ENCODE data around the gene DPP10. TPM values are rescaled to one million over a fixed set of nuclear protein-coding genes. Genes with fewer than 3 reads are reported as not detected.

Gene DPP10
- total and polyA plus RNA-seq, 7 donors, result 0.60 to 4.4 (median 3.5) TPM

DNA sequence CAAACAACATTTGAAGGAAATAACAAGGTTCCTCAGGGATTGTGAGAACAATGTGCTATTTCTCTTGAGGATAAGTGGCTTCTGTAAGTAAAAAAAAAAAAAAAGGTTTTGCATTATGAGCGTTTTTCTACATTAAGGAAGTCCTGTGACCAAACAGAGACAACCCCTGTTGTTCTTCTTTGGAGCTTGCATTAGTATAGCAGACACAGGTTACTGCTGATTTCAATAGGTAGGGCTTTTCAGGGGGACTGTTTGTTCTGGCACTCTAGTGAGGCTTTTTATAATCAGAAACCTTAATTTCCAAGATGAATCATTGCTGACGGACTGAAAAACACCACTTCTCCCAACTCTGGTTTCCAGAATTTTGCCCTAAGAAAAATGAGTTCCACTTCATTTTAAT lies 8.2 kb downstream of the DPP10 start:
- TF ChIP-seq, protein P1, sequence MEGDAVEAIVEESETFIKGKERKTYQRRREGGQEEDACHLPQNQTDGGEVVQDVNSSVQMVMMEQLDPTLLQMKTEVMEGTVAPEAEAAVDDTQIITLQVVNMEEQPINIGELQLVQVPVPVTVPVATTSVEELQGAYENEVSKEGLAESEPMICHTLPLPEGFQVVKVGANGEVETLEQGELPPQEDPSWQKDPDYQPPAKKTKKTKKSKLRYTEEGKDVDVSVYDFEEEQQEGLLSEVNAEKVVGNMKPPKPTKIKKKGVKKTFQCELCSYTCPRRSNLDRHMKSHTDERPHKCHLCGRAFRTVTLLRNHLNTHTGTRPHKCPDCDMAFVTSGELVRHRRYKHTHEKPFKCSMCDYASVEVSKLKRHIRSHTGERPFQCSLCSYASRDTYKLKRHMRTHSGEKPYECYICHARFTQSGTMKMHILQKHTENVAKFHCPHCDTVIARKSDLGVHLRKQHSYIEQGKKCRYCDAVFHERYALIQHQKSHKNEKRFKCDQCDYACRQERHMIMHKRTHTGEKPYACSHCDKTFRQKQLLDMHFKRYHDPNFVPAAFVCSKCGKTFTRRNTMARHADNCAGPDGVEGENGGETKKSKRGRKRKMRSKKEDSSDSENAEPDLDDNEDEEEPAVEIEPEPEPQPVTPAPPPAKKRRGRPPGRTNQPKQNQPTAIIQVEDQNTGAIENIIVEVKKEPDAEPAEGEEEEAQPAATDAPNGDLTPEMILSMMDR (IDR thresholded peaks at IDR 0.05), result no peak
- TF ChIP-seq EP300 (IDR thresholded peaks at IDR 0.05) (no peak), POLR2AphosphoS5 (IDR thresholded peaks at IDR 0.05) (no peak), POLR2A (IDR thresholded peaks at IDR 0.05) (no peak)
- intact Hi-C loops (cut with DNase I), result no loop called here
- Histone ChIP-seq H3K27ac (no peak overlapping the region), H3K27me3 (no peaks in the 10 kb centered on the region), H3K36me3 (no peaks in the 10 kb centered on the region), H3K9me3 (no peaks in the 10 kb centered on the region), H3K4me1 (no peaks in the 10 kb centered on the region), H3K4me3 (no peak overlapping the region)
- DNase-seq, result no peak
- WGBS, 2 donors, result 55 to 60% methylated on average over 2 of the region's 2 CpGs

DNA sequence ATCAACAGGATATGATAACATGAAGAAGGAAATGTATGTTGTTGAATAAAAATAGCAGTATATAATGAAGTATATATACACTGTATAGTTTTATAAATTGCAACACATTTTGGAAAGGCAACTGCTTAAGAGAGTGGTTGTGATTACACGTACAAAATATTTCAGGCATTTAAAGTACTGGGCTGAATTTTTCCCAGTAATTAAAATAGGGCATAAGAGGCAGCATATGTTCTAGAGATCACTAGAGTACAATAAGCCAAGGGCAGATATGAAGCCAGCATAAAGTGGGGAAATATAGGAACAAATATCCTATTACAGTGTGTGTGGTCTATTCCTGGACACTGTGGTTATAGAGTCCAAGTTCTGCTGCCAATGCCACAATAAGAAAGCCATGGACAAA lies 14.1 kb downstream of the DPP10 start:
- DNase-seq, result no peak
- Histone ChIP-seq H3K36me3 (no peaks in the 10 kb centered on the region), H3K4me3 (no peak overlapping the region), H3K9me3 (no peaks in the 10 kb centered on the region), H3K27ac (no peak overlapping the region), H3K27me3 (no peaks in the 10 kb centered on the region), H3K4me1 (no peaks in the 10 kb centered on the region)
- 85 to 87% methylated on average over 1 of the region's 1 CpG for WGBS, 2 donors
- TF ChIP-seq EP300 (IDR thresholded peaks at IDR 0.05) (no peak), POLR2AphosphoS5 (IDR thresholded peaks at IDR 0.05) (no peak), POLR2A (IDR thresholded peaks at IDR 0.05) (no peak)
- TF ChIP-seq, protein P1 (IDR thresholded peaks at IDR 0.05), result no peak
- intact Hi-C loops (cut with DNase I), result no loop called here

DNA sequence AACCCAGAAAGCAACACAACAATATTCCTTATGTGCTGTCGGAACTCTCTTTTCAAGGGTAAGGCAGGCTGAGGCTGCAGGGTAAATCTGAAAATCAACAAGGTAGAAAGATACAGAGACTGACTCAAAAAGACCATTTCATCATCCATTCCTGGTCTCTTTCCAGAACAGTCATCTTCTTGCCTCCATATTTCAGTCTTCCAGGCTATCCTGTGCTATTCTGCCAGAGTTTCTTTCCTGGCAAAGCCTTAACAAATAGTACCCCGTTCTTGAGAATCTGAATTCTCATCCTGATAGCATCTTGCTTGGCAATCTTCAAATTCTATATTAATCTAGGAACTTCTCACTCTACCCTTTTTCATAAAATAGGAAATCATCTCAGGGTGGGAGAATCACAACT lies 15.5 kb downstream of the DPP10 start:
- 90 to 91% methylated on average over 2 of the region's 2 CpGs for WGBS, 2 donors
- no peaks in the 10 kb centered on the region for H3K4me1 ChIP-seq

DNA sequence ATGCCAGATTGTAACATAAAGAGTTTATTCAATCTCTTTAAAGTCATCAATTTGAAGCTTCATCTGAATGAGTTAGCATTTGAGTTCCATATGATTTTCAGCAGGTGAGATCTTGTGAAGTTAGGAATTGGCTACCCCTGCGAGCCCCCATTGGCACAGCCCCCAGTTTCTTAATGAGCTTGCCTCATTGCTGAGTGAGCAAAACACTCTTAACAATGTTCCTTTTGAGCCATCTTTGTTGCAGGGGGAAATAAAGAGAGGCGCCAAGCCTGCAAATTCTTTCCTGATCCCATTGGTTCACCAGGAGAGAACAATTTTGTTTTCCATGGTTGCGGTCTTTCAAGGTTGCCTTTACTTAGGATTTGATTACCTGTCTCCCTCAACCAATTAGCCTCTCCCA lies 18.7 kb downstream of the DPP10 start:
- intact Hi-C loops (cut with DNase I), result no loop called here
- Histone ChIP-seq H3K4me3 (no peak overlapping the region), H3K27me3 (no peaks in the 10 kb centered on the region), H3K36me3 (no peaks in the 10 kb centered on the region), H3K4me1 (no peaks in the 10 kb centered on the region), H3K27ac (no peak overlapping the region), H3K9me3 (no peaks in the 10 kb centered on the region)
- TF ChIP-seq POLR2A (IDR thresholded peaks at IDR 0.05) (no peak), POLR2AphosphoS5 (IDR thresholded peaks at IDR 0.05) (no peak), EP300 (IDR thresholded peaks at IDR 0.05) (no peak)
- TF ChIP-seq, protein P1 (IDR thresholded peaks at IDR 0.05), result no peak
- no peak for DNase-seq
- 92 to 96% methylated on average over 3 of the region's 3 CpGs for WGBS, 2 donors

More for the DNA sequence above, 15.5 kb downstream of the DPP10 start:
- no peak for DNase-seq
- no peak overlapping the region for H3K4me3 ChIP-seq
- intact Hi-C loops (cut with DNase I), result no loop called here
- H3K9me3 ChIP-seq, result no peaks in the 10 kb centered on the region
- no peaks in the 10 kb centered on the region for H3K36me3 ChIP-seq
- H3K27ac ChIP-seq, result no peak overlapping the region
- H3K27me3 ChIP-seq, result no peaks in the 10 kb centered on the region
- TF ChIP-seq POLR2A (IDR thresholded peaks at IDR 0.05), result no peak
- TF ChIP-seq, protein P1 (IDR thresholded peaks at IDR 0.05), result no peak
- no peak for TF ChIP-seq EP300 (IDR thresholded peaks at IDR 0.05)
- no peak for TF ChIP-seq POLR2AphosphoS5 (IDR thresholded peaks at IDR 0.05)

DNA sequence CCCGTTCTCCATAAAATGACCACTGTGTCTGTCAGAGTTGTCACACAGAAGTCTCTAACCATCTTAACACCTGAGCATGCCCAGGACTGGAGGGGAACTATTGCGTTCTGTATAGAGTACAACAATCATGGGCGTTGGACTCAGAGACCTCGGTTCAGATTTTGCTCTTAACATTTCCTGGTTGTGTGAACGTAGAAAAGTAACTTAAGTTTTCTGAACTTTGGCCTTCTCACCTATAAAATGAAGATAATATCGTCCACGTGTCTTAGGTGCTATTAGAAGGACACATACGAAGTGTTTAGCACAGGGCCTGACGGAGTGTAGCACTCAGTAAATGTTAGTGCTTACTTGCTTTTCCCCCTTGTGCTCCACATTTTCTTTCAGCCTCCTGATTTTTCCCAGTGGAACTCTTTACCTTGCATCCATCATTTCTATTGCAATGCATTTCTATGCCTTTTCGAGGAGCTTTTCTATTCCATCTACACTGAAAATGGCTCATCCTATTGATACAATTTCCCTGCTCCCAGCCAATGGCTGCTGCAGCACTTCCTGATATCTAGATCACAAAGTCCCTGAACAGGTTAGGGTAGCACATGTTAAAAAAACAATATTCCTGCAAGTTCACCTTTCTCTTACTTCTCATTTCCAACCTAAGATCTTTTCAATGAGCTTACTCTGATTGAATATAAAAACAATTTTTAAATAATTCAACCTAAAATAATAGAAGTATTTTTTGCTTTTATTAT lies 22.7 kb downstream of the DPP10 start:
- DNase-seq, result no peak
- no peaks in the 10 kb centered on the region for H3K27me3 ChIP-seq
- H3K4me1 ChIP-seq, result no peaks in the 10 kb centered on the region
- 32 to 75% methylated on average over 10 of the region's 10 CpGs for WGBS, 2 donors
- H3K36me3 ChIP-seq, result no peaks in the 10 kb centered on the region
- no peaks in the 10 kb centered on the region for H3K9me3 ChIP-seq
- H3K4me3 ChIP-seq, result no peak overlapping the region
- no peak for TF ChIP-seq POLR2A (IDR thresholded peaks at IDR 0.05)
- no peak for TF ChIP-seq EP300 (IDR thresholded peaks at IDR 0.05)
- no peak for TF ChIP-seq POLR2AphosphoS5 (IDR thresholded peaks at IDR 0.05)
- TF ChIP-seq, protein P1 (IDR thresholded peaks at IDR 0.05), result no peak
- intact Hi-C loops (cut with DNase I), result no loop called here
- no peak overlapping the region for H3K27ac ChIP-seq

Data from sigmoid colon (tissue), 7 donors.